Caco-2 (cell line): ENCODE data around the gene PSMF1. TPM values are rescaled to one million over a fixed set of nuclear protein-coding genes. Genes with fewer than 3 reads are reported as not detected.

Experiments used
- BruUV-seq: library from RNA; stranded (reverse); fragments of 400-500 nt; replicated peaks from 2 replicates; lab custom pipeline; 2021; lab: Mats Ljungman, UMichigan
- CTCF ChIA-PET: fragments of 300-600 bp; sonication (Branson Sonifier 250); formaldehyde crosslinking; loops from one replicate; lab custom pipeline; 2022; ENCODE audit warnings: antibody characterized with exemption; lab: Charles Lee
- POLR2A ChIA-PET: fragments of 300-600 bp; sonication (Branson Sonifier 250); formaldehyde crosslinking; loops from one replicate; lab custom pipeline; 2022; ENCODE audit warnings: antibody characterized with exemption; lab: Charles Lee
- DNase-seq, 2 experiments: peaks; one replicate each; pipeline versions ENCODE4 v3.0.0 to v3.0.0-alpha.2; 2020 to 2022
- H3K27me3 ChIP-seq: replicated peaks from 2 replicates; pipeline ENCODE4 v1.6.0; 2011; ENCODE audit warnings: low read length; ENCODE audit not compliant: control insufficient read depth, insufficient read depth
- H3K36me3 ChIP-seq: 2 replicates; pipeline ENCODE4 v1.5.1; 2011; ENCODE audit warnings: low read length; ENCODE audit not compliant: control insufficient read depth, insufficient read depth
- H3K4me1 ChIP-seq: fragments of 250-450 bp; sonication (Bioruptor Pico); 2 replicates; pipeline ENCODE4 v1.5.1; 2020; ENCODE audit warnings: mild to moderate bottlenecking
- H3K4me3 ChIP-seq: 2 replicates; pipeline ENCODE4 v1.5.1; 2011; ENCODE audit warnings: low read depth, mild to moderate bottlenecking, control low read depth, low read length
- H3K9me3 ChIP-seq: fragments of 250-450 bp; sonication (Bioruptor Pico); 2 replicates; pipeline ENCODE4 v1.5.1; 2020; ENCODE audit warnings: mild to moderate bottlenecking, moderate library complexity
- H3K27ac Mint-ChIP-seq: one replicate; pipeline ENCODE4 v1.8.0; 2022; ENCODE audit warnings: mixed read lengths; ENCODE audit not compliant: unreplicated experiment
- H3K27me3 Mint-ChIP-seq: one replicate; pipeline ENCODE4 v1.8.0; 2022; ENCODE audit warnings: mixed read lengths; ENCODE audit not compliant: insufficient read depth, unreplicated experiment
- H3K36me3 Mint-ChIP-seq: one replicate; pipeline ENCODE4 v1.8.0; 2022; ENCODE audit warnings: mild to moderate bottlenecking, mixed read lengths; ENCODE audit not compliant: insufficient read depth, unreplicated experiment
- H3K4me1 Mint-ChIP-seq: one replicate; pipeline ENCODE4 v1.8.0; 2022; ENCODE audit warnings: low read depth, mixed read lengths; ENCODE audit not compliant: unreplicated experiment
- H3K4me3 Mint-ChIP-seq: one replicate; pipeline ENCODE4 v1.8.0; 2022; ENCODE audit warnings: mild to moderate bottlenecking, moderate library complexity, mixed read lengths; ENCODE audit not compliant: unreplicated experiment
- H3K9me3 Mint-ChIP-seq: one replicate; pipeline ENCODE4 v1.8.0; 2022; ENCODE audit warnings: mixed read lengths; ENCODE audit not compliant: unreplicated experiment
- CTCF ChIP-seq, 2 experiments: fragments of 200-600 bp in 1 of 2; IDR thresholded peaks; 1 replicate in 1 of 2; 2 replicates in 1 of 2; pipeline versions ENCODE4 v1.5.1 to v1.8.0; 2011 to 2022; ENCODE audit warnings: antibody characterized with exemption in 1 of 2, control low read depth in 1 of 2, inconsistent platforms in 1 of 2, low read depth in 1 of 2, low read length in 1 of 2, mild to moderate bottlenecking in 1 of 2, moderate library complexity in 1 of 2; ENCODE audit not compliant: insufficient read depth in 1 of 2, severe bottlenecking in 1 of 2, unreplicated experiment in 1 of 2
- intact Hi-C: fragments of 100-400 bp; cut with micrococcal nuclease; formaldehyde crosslinking; loops from one replicate; pipeline ENCODE4 v1.10.0; 2022; ENCODE audit not compliant: unreplicated experiment
- total RNA-seq: library from RNA; stranded (reverse); gene quantifications from 2 replicates; pipeline ENCODE4 v1.2.3, GENCODE V29; 2022

PSMF1 gene
- total RNA-seq, 1 experiment from 2014 or later, result 141 TPM

GRCh38 chr20:1178103-1178502, 59.7 kb downstream of the PSMF1 start:
- no peak for DNase-seq
- ChIA-PET POLR2A (no interaction called here), CTCF (interaction anchor here (1.3 kb wide), 1 partner anchor 35 kb away, joined by 4 read pairs; no protein-coding TSS in a partner anchor)
- no peak overlapping the region for H3K4me3 ChIP-seq
- no peak for TF ChIP-seq CTCF (IDR thresholded peaks at IDR 0.05; ENCODE audit: insufficient read depth in 1 of 2, low read depth in 1 of 2, low read length in 1 of 2, severe bottlenecking in 1 of 2, unreplicated experiment in 1 of 2)
- H3K9me3 ChIP-seq, result no peaks in the 10 kb centered on the region
- no peaks in the 10 kb centered on the region for H3K4me1 Mint-ChIP-seq
- H3K9me3 Mint-ChIP-seq, result no peaks in the 10 kb centered on the region
- H3K4me1 ChIP-seq, result no peaks in the 10 kb centered on the region
- no TSS peak for BruUV-seq
- intact Hi-C loops, result no loop called here
- H3K36me3 Mint-ChIP-seq, result peaks cover 12% of the 10 kb centered on the region
- H3K36me3 ChIP-seq, result no peaks in the 10 kb centered on the region
- H3K27me3 ChIP-seq, result no peaks in the 10 kb centered on the region
- no peak overlapping the region for H3K27ac Mint-ChIP-seq
- no peaks in the 10 kb centered on the region for H3K27me3 Mint-ChIP-seq
- H3K4me3 Mint-ChIP-seq, result no peak overlapping the region

GRCh38 chr20:1178623-1179022, 60.2 kb downstream of the PSMF1 start:
- H3K4me3 ChIP-seq, result no peak overlapping the region
- no peak overlapping the region for H3K27ac Mint-ChIP-seq
- no peak for TF ChIP-seq CTCF (IDR thresholded peaks at IDR 0.05; ENCODE audit: insufficient read depth in 1 of 2, low read depth in 1 of 2, low read length in 1 of 2, severe bottlenecking in 1 of 2, unreplicated experiment in 1 of 2)
- no peaks in the 10 kb centered on the region for H3K9me3 ChIP-seq
- no peaks in the 10 kb centered on the region for H3K9me3 Mint-ChIP-seq
- no peak for DNase-seq
- H3K36me3 ChIP-seq, result no peaks in the 10 kb centered on the region
- no TSS peak for BruUV-seq
- H3K36me3 Mint-ChIP-seq, result peaks cover 7% of the 10 kb centered on the region
- no peaks in the 10 kb centered on the region for H3K27me3 ChIP-seq
- intact Hi-C loops, result no loop called here
- no peaks in the 10 kb centered on the region for H3K4me1 Mint-ChIP-seq
- H3K4me3 Mint-ChIP-seq, result no peak overlapping the region
- CTCF ChIA-PET, result no interaction called here
- H3K27me3 Mint-ChIP-seq, result no peaks in the 10 kb centered on the region
- POLR2A ChIA-PET, result no interaction called here
- H3K4me1 ChIP-seq, result no peaks in the 10 kb centered on the region

GRCh38 chr20:1180949-1181348, 62.5 kb downstream of the PSMF1 start:
- Mint-ChIP-seq H3K4me3 (no peak overlapping the region), H3K4me1 (no peaks in the 10 kb centered on the region), H3K27ac (no peak overlapping the region), H3K36me3 (peaks cover 10% of the 10 kb centered on the region), H3K9me3 (no peaks in the 10 kb centered on the region), H3K27me3 (no peaks in the 10 kb centered on the region)
- H3K27me3 ChIP-seq, result no peaks in the 10 kb centered on the region
- CTCF ChIA-PET, result no interaction called here
- intact Hi-C loops, result loop anchor here (10.0 kb wide), 1 partner anchor 366 kb away; no protein-coding TSS in a partner anchor
- no peak overlapping the region for H3K4me3 ChIP-seq
- H3K4me1 ChIP-seq, result peaks cover 2% of the 10 kb centered on the region
- POLR2A ChIA-PET, result no interaction called here
- no peaks in the 10 kb centered on the region for H3K9me3 ChIP-seq
- no TSS peak for BruUV-seq
- no peak for TF ChIP-seq CTCF (IDR thresholded peaks at IDR 0.05; ENCODE audit: insufficient read depth in 1 of 2, low read depth in 1 of 2, low read length in 1 of 2, severe bottlenecking in 1 of 2, unreplicated experiment in 1 of 2)
- H3K36me3 ChIP-seq, result no peaks in the 10 kb centered on the region
- no peak for DNase-seq
